ENCODE data around the gene MARCHF2. TPM values are rescaled to one million over a fixed set of nuclear protein-coding genes. Genes with fewer than 3 reads are reported as not detected.

Gene MARCHF2
- total RNA-seq, 1 experiment from 2014 or later = 6.5 TPM

DNA sequence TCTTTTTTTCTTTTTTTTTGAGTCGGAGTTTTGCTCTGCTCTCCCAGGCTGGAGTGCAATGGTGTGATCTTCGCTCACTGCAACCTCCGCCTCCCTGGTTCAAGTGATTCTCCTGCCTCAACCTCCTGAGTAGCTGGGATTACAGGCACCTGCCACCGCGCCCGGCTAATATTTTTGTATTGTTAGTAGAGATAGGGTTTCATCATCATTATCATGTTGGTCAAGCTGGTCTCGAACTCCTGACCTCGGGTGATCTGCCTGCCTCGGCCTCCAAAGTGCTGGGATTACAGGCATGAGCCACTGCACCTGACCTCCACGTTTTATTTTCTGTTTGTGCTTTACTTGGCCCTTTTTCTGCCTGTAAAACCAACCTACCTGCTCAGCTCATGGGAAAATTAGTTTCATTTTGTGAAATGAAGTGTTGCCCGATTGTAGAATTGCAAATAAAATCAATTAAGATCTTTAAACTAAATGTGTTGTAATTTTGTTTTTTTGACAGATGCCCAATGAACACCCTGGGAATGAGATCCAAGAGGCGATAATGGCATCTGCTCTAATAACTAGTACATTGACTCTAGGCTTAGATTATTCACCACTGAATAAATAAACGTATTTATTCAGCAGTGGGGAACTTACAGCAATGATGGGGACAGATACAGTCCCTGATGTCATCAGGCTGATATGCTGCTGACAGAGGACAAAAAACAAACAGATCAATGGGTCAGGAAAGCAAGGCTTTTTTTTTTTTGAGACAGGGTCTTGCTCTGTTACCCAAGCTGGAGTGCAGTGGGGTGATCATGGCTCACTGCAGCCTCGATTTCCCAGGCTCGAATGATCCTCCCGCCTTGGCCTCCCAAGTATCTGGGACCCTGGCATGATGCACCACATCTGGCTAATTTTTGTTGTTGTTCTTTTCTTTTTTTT lies 25.2 kb upstream of the MARCHF2 start:
- no peak for DNase-seq (ENCODE audit: low read depth)

DNA sequence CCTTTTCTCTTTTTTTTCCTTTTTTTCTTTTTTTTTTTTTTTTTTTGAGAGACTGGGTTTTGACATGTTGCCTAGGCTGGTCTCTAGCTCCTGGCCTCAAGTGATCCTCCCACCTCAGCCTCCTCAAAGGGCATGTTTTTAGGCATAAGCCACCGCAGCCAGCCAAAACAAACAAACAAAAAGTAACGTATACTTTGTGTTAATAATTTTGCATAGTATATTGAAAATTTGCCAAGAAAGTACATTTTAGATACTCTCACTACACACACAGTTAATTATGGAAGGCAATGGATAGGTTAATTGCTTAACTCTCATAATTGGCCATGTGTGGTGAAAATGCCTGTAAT lies 24.5 kb upstream of the MARCHF2 start:
- DNase-seq (ENCODE audit: low read depth) = no peak

DNA sequence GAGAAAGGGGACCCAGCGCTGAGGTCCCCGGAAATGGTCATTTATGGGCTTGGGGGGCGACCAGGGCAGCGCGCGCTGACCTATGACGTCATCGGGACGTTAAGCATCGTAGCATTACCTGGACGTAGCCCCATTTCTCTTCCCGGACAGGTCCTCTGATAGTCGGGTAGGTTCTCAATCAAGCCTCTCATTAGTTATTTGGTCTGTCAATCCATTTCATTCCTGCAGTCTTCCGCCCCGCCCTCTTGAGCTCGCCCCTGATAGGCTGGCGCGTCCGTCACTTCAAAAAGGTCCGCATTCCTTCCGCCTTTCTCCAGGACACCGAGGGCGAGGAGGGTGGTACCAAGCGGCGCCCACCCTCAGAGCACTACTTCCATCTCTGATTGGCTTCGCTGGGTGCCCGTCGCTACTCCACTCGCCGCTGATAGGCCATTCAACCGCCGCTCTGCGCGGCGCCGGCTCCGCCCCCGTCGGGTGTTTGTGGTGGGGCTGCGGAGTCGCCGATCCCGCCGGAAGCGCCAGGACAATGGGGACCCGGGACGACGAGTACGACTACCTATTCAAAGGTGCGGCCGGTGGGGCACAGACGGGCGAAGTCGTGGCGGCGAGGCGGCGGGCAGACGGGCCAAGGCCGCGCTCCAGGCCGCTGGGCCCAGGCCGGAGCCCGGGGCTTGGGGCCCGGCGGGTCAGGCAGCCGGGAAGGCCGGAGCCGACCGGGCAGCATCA lies 23.1 kb upstream of the MARCHF2 start, which contains the start of gene RAB11B:
Gene RAB11B (plus strand): TSS at position 470 of the 726 bp plus-strand sequence. CDS start 57 bp downstream, at position 527.
- peak; percentile 100 for DNase-seq (ENCODE audit: low read depth)

- DNase-seq (ENCODE audit: low read depth) = peak; percentile 60
Observed at GRCh38 chr19:8390617-8390981, 22.5 kb upstream of the MARCHF2 start.

GRCh38 chr19:8391198-8392016 lies 21.7 kb upstream of the MARCHF2 start:
- no peak for DNase-seq (ENCODE audit: low read depth)

GRCh38 chr19:8392017-8392591 lies 21.0 kb upstream of the MARCHF2 start:
- no peak for DNase-seq (ENCODE audit: low read depth)

DNA sequence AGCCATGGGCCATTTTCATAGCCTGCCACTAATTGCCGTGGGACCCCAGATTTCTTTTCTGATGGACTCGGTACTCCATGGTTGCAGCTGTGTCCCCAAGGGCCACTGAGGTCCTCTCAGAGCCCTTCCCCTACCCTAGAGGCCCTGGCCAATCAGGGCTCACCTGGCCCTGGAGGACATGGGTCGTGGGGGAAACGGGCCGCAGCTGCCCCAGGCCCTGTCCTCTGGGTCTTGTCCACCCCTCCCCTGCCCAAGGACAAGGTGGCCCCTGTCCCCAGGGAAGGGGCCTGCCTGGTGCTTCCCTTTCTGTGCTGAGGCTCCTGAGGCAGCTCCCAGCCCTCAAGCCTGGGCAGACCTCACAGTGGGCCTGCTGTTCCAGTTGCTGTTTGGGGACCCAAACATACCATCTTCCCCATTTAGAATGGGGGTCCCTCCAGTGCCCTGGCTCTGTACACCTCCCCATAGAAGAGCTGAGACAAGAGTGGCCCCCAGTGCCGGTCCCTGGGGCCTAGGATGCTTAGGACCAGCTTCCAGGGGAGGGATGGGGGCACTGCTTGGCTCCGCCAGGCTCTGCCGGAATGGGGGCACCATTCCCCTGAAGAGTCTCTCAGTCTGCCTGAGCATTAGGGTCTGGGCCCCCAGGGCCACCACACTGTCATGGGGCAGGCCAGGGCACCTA lies 19.8 kb upstream of the MARCHF2 start:
- DNase-seq (ENCODE audit: low read depth) = no peak

- no peak for DNase-seq (ENCODE audit: low read depth)
Observed at GRCh38 chr19:8393871-8394250, 19.2 kb upstream of the MARCHF2 start.

GRCh38 chr19:8395621-8396082 lies 17.5 kb upstream of the MARCHF2 start:
- DNase-seq (ENCODE audit: low read depth) = no peak

- DNase-seq (ENCODE audit: low read depth) = no peak
Observed at GRCh38 chr19:8396185-8396562, 16.9 kb upstream of the MARCHF2 start.

DNA sequence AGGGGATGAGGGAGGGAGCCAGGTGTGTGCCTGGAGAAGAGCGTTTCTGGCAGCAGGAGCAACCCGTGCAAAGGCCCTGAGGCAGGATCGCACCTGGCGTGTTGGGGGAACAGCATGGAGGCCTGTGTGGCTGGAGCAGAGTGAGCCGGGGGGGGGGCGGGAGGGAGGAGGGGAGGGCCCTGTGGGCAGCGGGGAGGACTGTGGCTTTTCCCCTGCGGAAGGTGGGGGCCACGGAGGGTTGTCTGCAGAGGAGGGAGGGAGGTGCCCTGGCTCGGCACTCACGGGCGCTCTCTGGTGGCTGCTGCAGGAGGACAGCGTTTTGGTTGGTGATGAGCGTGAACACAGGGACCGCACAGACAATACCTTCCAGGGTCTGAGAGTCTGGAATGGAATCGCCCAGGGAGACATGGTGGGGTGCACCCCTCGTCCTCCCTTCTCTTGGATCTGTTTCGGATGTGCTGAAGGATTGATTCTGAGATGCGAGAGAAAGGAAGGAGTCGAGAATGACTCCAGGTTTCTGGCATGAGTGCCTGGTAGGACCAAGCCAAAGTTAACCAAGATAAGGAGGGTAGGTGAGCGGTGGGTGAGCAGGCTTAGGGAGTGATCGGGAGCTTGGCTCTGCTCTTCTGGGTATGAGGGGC lies 16.4 kb upstream of the MARCHF2 start:
- peak; percentile 45 for DNase-seq (ENCODE audit: low read depth)

- DNase-seq (ENCODE audit: low read depth) = no peak
Observed at GRCh38 chr19:8397271-8397670, 15.8 kb upstream of the MARCHF2 start.

DNA sequence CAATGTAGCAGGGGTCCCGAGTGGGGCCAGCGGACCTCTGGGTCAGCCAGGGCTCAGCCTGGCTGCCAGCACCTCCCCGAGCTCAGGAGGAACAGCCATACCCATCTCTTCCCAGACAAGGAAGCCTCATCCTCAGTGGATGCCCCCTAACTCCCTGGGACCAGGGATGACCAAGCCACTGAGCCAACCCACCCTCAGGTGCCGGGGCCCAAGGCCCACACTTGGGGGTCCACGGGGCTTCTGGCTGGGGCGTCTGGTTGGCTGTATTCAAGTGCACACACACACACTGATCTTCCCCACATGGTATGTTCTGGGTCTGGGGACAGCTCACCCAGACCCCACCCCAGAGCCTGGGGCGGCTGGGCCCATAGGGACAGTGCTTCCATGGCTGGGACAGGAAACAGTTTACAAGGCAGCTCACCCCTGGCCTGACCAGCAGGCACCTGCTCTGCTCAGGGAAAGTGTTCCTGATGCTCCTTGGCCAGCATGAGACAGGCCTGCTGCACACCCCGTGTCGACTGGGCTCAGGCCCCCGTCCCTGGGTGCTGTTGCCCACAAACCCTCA lies 15.3 kb upstream of the MARCHF2 start:
- no peak for DNase-seq (ENCODE audit: low read depth)

- no peak for DNase-seq (ENCODE audit: low read depth)
Observed at GRCh38 chr19:8398311-8398771, 14.8 kb upstream of the MARCHF2 start.

GRCh38 chr19:8399681-8400188 lies 13.4 kb upstream of the MARCHF2 start:
- DNase-seq (ENCODE audit: low read depth) = no peak

GRCh38 chr19:8401981-8402411 lies 11.1 kb upstream of the MARCHF2 start:
- DNase-seq (ENCODE audit: low read depth) = no peak

- DNase-seq (ENCODE audit: low read depth) = no peak
Observed at GRCh38 chr19:8403098-8403819, 9.8 kb upstream of the MARCHF2 start.

DNA sequence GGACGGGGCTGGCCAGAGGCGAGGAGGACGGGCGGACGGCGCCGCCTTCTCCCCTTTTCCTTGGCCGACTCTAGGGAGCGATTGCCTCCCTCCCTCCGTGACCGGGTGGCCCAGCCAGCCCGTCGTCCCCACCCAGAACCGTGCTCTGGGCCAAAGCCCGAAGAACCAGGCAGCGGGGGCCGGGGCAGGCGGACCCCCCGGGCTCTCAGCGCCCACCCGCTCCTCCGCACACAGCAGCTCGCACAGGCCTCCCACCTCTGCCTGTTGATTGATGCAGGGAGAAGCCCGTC lies 9.3 kb upstream of the MARCHF2 start:
- DNase-seq (ENCODE audit: low read depth) = no peak

All from HT1080 (cell line).